Osteocyte (in vitro differentiated cells): ENCODE results near the gene MID1IP1. TPM values are rescaled to one million over a fixed set of nuclear protein-coding genes. Genes with fewer than 3 reads are reported as not detected.

ENCODE experiments used
- DNase-seq: peaks from one replicate; pipeline ENCODE4 v3.0.0; 2021; ENCODE audit warnings: mixed read lengths; ENCODE audit not compliant: unreplicated experiment; ENCODE audit errors: extremely low spot score
- H3K27ac Mint-ChIP-seq: one replicate; pipeline ENCODE4 v1.8.0; 2021; ENCODE audit warnings: mild to moderate bottlenecking, mixed read lengths; ENCODE audit not compliant: unreplicated experiment
- H3K27me3 Mint-ChIP-seq: one replicate; pipeline ENCODE4 v1.8.0; 2021; ENCODE audit warnings: mixed read lengths; ENCODE audit not compliant: unreplicated experiment
- H3K36me3 Mint-ChIP-seq: one replicate; pipeline ENCODE4 v1.8.0; 2021; ENCODE audit warnings: mixed read lengths; ENCODE audit not compliant: unreplicated experiment
- H3K4me1 Mint-ChIP-seq: one replicate; pipeline ENCODE4 v1.8.0; 2021; ENCODE audit warnings: mixed read lengths; ENCODE audit not compliant: unreplicated experiment
- H3K4me3 Mint-ChIP-seq: one replicate; pipeline ENCODE4 v1.8.0; 2021; ENCODE audit warnings: mild to moderate bottlenecking, moderate library complexity, mixed read lengths; ENCODE audit not compliant: unreplicated experiment
- H3K9me3 Mint-ChIP-seq: one replicate; pipeline ENCODE4 v1.8.0; 2021; ENCODE audit warnings: mixed read lengths; ENCODE audit not compliant: unreplicated experiment
- CTCF ChIP-seq: fragments of 200-600 bp; sonication (generic); IDR thresholded peaks from 2 replicates; pipeline ENCODE4 v1.5.0; 2021; ENCODE audit warnings: antibody characterized with exemption, mild to moderate bottlenecking, moderate library complexity
- total RNA-seq: library from RNA; stranded (reverse); gene quantifications from 2 replicates; pipeline ENCODE4 v1.2.1, GENCODE V29; 2021

MID1IP1 gene
- total RNA-seq, 1 donor from 2014 or later: 25.6 TPM

- Mint-ChIP-seq H3K27me3 (no peaks in the 10 kb centered on the region), H3K4me1 (peaks cover 4% of the 10 kb centered on the region), H3K9me3 (peaks cover 6% of the 10 kb centered on the region), H3K4me3 (no peak overlapping the region), H3K27ac (no peak overlapping the region), H3K36me3 (no peaks in the 10 kb centered on the region)
- TF ChIP-seq CTCF: no peak
- no peak for DNase-seq
Measured at GRCh38 chrX:38816155-38816554, 14.9 kb downstream of the MID1IP1 start.

- Mint-ChIP-seq H3K27ac (no peak overlapping the region), H3K9me3 (peaks cover 9% of the 10 kb centered on the region), H3K4me3 (no peak overlapping the region), H3K27me3 (no peaks in the 10 kb centered on the region), H3K36me3 (no peaks in the 10 kb centered on the region), H3K4me1 (no peaks in the 10 kb centered on the region)
- TF ChIP-seq CTCF: no peak
- DNase-seq: no peak
Measured at GRCh38 chrX:38817004-38817703, 15.9 kb downstream of the MID1IP1 start.

GRCh38 chrX:38819163-38819562 is 17.9 kb downstream of the MID1IP1 start:
- H3K4me3 Mint-ChIP-seq: no peak overlapping the region
- no peak for TF ChIP-seq CTCF
- no peaks in the 10 kb centered on the region for H3K4me1 Mint-ChIP-seq
- no peaks in the 10 kb centered on the region for H3K27me3 Mint-ChIP-seq
- DNase-seq: no peak
- H3K27ac Mint-ChIP-seq: no peak overlapping the region
- no peaks in the 10 kb centered on the region for H3K36me3 Mint-ChIP-seq
- H3K9me3 Mint-ChIP-seq: peaks cover 9% of the 10 kb centered on the region

DNA sequence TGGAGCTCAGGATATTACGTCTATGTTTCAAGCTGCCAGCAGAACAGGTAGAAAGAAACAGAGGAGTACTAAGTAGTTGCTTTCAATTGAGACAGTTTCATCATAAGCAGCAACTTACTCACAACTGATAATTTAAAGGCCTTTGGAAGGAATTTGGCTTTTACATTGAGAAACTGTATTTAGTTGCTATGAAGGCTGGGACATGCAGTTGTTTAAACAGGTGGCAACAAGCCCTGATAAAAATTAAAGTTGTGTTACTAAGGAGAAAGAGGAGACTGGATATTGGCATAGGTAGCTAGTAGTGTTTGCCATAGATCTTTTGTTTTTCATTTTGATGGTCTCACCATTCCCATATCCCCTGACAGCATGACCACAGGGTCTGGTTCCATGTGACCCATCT is 18.4 kb downstream of the MID1IP1 start:
- Mint-ChIP-seq H3K27ac (no peak overlapping the region), H3K4me3 (no peak overlapping the region), H3K9me3 (peaks cover 9% of the 10 kb centered on the region), H3K36me3 (no peaks in the 10 kb centered on the region), H3K4me1 (no peaks in the 10 kb centered on the region), H3K27me3 (no peaks in the 10 kb centered on the region)
- no peak for TF ChIP-seq CTCF
- DNase-seq: no peak

DNA sequence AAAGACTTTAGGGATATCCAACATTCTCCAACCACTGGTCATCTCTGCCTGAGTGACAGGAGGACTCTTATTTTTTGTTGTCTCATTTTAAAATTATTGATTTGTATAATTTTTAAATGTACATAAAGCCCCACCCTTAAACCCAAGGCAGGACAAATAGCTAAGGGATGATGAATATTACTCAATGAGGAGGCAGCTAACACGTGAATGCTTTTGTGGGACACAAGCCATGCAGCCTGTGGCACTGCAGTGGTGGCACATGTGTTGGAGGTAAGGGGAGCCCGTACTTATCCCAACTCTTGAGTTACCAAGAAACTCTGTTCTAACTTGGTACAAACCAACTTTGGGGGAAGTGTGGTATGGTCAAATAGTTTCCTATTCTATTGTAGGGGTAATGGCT is 19.5 kb downstream of the MID1IP1 start:
- Mint-ChIP-seq H3K4me3 (no peak overlapping the region), H3K27ac (no peak overlapping the region), H3K27me3 (no peaks in the 10 kb centered on the region)

More for the DNA sequence above, 19.5 kb downstream of the MID1IP1 start:
- Mint-ChIP-seq H3K4me1 (no peaks in the 10 kb centered on the region), H3K36me3 (no peaks in the 10 kb centered on the region), H3K9me3 (peaks cover 7% of the 10 kb centered on the region)
- DNase-seq: no peak
- no peak for TF ChIP-seq CTCF
